HG03575 (cell line): Measurements from ENCODE around the gene SPTLC1.
"Not testable (repeated sequence)": the region's sequence is repeated elsewhere in the genome, so short reads cannot be mapped to it uniquely, and the experiment has no call there.

Source experiments
- ATAC-seq: cut with Tn5 transposase; IDR thresholded peaks from one replicate; pipeline ENCODE4 v1.9.1; 2021; ENCODE audit not compliant: unreplicated experiment, insufficient number of reproducible peaks, low FRiP score; ENCODE audit errors: extremely low read depth

The SPTLC1 gene

DNA sequence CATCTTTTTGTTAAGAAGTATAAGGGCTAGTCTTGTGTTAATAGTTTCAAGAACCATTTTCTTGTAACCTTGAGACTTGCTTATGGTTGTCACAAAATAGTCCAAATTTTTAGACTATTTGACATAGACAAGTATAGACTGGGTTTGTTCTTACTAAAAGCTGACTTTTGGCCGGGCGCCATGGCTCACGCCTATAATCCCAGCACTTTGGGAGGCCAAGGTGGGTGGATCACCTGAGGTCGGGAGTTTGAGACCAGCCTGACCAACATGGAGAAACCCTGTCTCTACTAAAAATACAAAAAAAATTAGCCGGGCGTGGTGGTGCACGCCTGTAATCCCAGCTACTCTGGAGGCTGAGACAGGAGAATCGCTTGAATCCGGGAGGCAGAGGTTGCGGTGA, 113.3 kb downstream of the SPTLC1 start:
- not testable (repeated sequence) for ATAC-seq

DNA sequence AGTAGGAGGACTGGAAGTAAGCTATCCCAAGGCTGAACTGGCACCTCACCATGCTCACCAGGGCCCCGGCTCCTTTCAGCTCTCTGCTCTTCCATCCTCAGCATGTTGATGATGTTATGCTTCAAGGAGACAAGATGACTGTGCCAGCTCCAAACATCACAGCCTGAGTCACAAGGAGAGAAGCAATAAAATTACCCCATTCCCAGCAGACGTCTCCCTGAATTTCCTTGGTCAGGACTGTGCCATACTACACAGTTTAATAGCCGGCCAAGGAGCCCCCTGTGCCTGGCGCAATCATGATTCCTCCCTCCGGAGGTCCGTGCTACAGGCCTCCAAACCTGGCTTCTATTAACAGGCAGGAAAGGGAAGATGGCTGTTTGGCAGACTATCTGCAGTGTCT, 114.0 kb downstream of the SPTLC1 start:
- no peak for ATAC-seq

GRCh38 chr9:91995000-91995655, 120.1 kb downstream of the SPTLC1 start:
- no peak for ATAC-seq

DNA sequence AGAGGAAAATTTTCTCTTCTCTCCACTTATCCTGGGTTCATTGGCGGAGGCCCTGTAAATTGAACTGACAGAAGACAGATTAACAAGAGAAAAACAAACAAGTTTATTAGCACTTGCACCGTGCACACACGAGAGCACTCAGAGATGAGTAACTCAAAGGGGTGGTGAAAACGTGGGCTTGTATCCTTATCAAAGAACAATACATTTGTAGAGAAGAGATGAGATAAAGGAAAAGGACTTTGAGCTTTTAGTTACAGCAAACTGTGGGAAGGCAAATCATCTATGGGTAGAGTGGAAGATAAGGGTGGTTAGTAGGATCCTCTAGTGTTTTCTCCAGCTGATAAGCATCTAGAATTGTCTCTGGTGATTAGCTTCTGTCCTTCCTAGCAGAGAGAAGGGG, 120.8 kb downstream of the SPTLC1 start:
- ATAC-seq: no peak

DNA sequence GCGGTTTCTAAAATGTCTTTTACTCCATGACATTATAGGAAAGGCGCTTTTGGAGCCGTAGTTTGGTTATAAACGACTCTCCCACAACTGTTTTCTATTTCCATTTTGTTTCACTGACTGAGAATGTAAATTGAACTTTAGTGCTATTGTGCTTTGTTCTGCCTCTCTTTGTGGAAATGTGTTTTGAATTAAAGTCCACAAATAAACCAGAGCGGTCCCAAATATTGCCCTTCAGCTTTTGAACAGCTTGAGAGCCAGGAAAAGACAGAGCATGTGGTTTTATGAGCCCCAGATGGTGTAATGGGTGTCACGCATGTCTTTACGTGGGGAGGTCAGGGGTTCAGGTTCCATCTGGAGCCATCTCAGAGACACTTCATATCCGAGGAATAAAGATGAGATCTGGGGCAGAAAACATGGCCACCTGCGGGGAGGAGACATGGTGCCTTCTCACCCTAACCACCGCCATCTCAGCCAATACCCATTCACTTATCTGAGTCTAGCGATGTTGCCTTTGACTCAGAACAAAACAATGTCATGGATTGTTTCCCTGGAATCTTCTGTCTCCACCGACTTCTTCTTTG, 122.7 kb downstream of the SPTLC1 start:
- no peak for ATAC-seq

GRCh38 chr9:91991721-91992341, 123.4 kb downstream of the SPTLC1 start:
- no peak for ATAC-seq

DNA sequence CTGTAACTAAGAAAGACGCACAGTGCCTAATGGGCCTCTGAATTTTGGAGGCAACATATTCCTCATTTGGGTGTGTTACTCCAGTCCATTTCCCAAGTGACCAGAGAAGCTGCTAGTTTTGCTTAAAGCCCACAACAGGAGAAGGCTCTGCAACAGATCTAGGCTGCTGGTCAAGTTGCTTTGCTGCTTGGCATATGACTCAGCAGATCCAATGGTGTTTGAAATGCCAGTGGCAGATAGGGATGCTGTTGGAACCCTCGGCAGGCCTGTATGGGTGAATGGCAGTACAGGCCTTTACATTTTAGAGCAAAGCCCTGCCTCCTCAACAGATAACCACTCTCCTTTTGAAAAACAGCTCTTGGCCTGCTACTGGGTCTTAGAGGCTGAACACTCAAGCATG, 129.0 kb downstream of the SPTLC1 start:
- ATAC-seq: no peak

- ATAC-seq: no peak
These were observed 129.5 kb downstream of the SPTLC1 start for GRCh38 chr9:91985692-91986091.
